PC-3 (cell line): ENCODE data around the gene FTHL17.

Experiments used
- CTCF ChIP-seq: fragments of 300-600 bp; sonication (generic); conservative IDR thresholded peaks from 2 replicates; pipeline ENCODE4 v1.5.1; 2017; ENCODE audit warnings: antibody characterized with exemption, low read depth, mild to moderate bottlenecking, low read length
- EZH2 ChIP-seq: fragments of 300-600 bp; sonication (generic); IDR thresholded peaks from one replicate; pipeline ENCODE4 v1.6.1; 2017; ENCODE audit warnings: antibody characterized with exemption, mild to moderate bottlenecking, low read length; ENCODE audit not compliant: unreplicated experiment

- TF ChIP-seq CTCF, result no peak
- TF ChIP-seq EZH2, result no peak
Observed at GRCh38 chrX:31098079-31098478, 26.2 kb upstream of the FTHL17 start.
